GM23338 (cell line): ENCODE data around the gene ARMC9. TPM values are rescaled to one million over a fixed set of nuclear protein-coding genes. Genes with fewer than 3 reads are reported as not detected.

Experiments
- ATAC-seq: fragments of 200-7000 bp; cut with Tn5 transposase; 3 replicates; pipeline ENCODE4 v1.9.1; 2020
- DNase-seq: peaks from one replicate; pipeline ENCODE4 v3.0.0-alpha.2; 2015; ENCODE audit warnings: low spot score
- H2AFZ ChIP-seq: fragments of 200-600 bp; sonication (generic); 2 replicates; pipeline ENCODE4 v1.8.0; 2016; ENCODE audit warnings: antibody characterized with exemption, mild to moderate bottlenecking, moderate library complexity
- H3F3A ChIP-seq: fragments of 200-600 bp; sonication (generic); replicated peaks from 2 replicates; pipeline ENCODE4 v1.8.0; 2017; ENCODE audit warnings: antibody characterized with exemption, mixed run types, low read depth
- H3K27ac ChIP-seq: fragments of 200-600 bp; sonication (generic); 2 replicates; pipeline ENCODE4 v1.6.1; 2016; ENCODE audit warnings: low read depth
- H3K27me3 ChIP-seq: fragments of 200-600 bp; sonication (generic); 2 replicates; pipeline ENCODE4 v1.8.0; 2016; ENCODE audit warnings: mild to moderate bottlenecking, mixed run types, moderate library complexity; ENCODE audit not compliant: insufficient read depth
- H3K36me3 ChIP-seq: fragments of 200-600 bp; sonication (generic); 2 replicates; pipeline ENCODE4 v1.8.0; 2016; ENCODE audit warnings: mild to moderate bottlenecking; ENCODE audit not compliant: insufficient read depth
- H3K4me1 ChIP-seq: fragments of 200-600 bp; sonication (generic); 2 replicates; pipeline ENCODE4 v1.8.0; 2016; ENCODE audit warnings: mild to moderate bottlenecking, moderate library complexity; ENCODE audit not compliant: insufficient read depth
- H3K4me2 ChIP-seq: fragments of 200-600 bp; sonication (generic); 2 replicates; pipeline ENCODE4 v1.7.1; 2017; ENCODE audit warnings: mixed run types
- H3K4me3 ChIP-seq: fragments of 200-600 bp; sonication (generic); 2 replicates; pipeline ENCODE4 v1.6.1; 2016; ENCODE audit warnings: mixed run types
- H3K79me2 ChIP-seq: fragments of 200-600 bp; sonication (generic); replicated peaks from 2 replicates; pipeline ENCODE4 v1.8.0; 2017; ENCODE audit warnings: mild to moderate bottlenecking; ENCODE audit not compliant: insufficient read depth
- H3K9me2 ChIP-seq: fragments of 200-600 bp; sonication (generic); 2 replicates; pipeline ENCODE4 v1.8.0; 2017; ENCODE audit not compliant: insufficient read depth
- H4K20me1 ChIP-seq: fragments of 200-600 bp; sonication (generic); replicated peaks from 2 replicates; pipeline ENCODE4 v1.8.0; 2017; ENCODE audit warnings: mild to moderate bottlenecking; ENCODE audit not compliant: insufficient read depth
- H3K27ac Mint-ChIP-seq: 2 replicates; pipeline ENCODE4 v1.8.0; 2020; ENCODE audit warnings: inconsistent platforms, mild to moderate bottlenecking, moderate library complexity, mixed read lengths
- H3K27me3 Mint-ChIP-seq: 3 replicates; pipeline ENCODE4 v1.8.0; 2022; ENCODE audit warnings: low read depth, mild to moderate bottlenecking, moderate library complexity, mixed read lengths, inconsistent platforms; ENCODE audit not compliant: insufficient read depth, poor library complexity
- H3K36me3 Mint-ChIP-seq: 3 replicates; pipeline ENCODE4 v1.8.0; 2021; ENCODE audit warnings: low read depth, mild to moderate bottlenecking, inconsistent platforms, moderate library complexity, mixed read lengths
- H3K4me1 Mint-ChIP-seq: 3 replicates; pipeline ENCODE4 v1.8.0; 2020; ENCODE audit warnings: mild to moderate bottlenecking, inconsistent platforms, mixed read lengths
- H3K4me3 Mint-ChIP-seq: 3 replicates; pipeline ENCODE4 v1.8.0; 2021; ENCODE audit warnings: moderate library complexity, mild to moderate bottlenecking, inconsistent platforms, mixed read lengths
- H3K9me3 Mint-ChIP-seq: 3 replicates; pipeline ENCODE4 v1.8.0; 2020; ENCODE audit warnings: moderate library complexity, mild to moderate bottlenecking, inconsistent platforms, mixed read lengths
- CTCF ChIP-seq, 2 experiments: fragments of 200-600 bp in 1 of 2; sonication (generic) in 1 of 2; conservative IDR thresholded peaks; 2 replicates each; pipeline versions ENCODE4 v1.5.1 to v1.6.1; 2016 to 2017; ENCODE audit warnings: antibody characterized with exemption in 2 of 2, low read depth in 2 of 2, mild to moderate bottlenecking in 2 of 2, moderate library complexity in 1 of 2
- ETS1 ChIP-seq: IDR thresholded peaks from 2 replicates; pipeline ENCODE4 v1.6.1; 2016; ENCODE audit warnings: antibody characterized with exemption
- POLR2AphosphoS5 ChIP-seq: IDR thresholded peaks from 2 replicates; pipeline ENCODE4 v1.6.1; 2016; ENCODE audit warnings: antibody characterized with exemption, low read depth
- STAT1 ChIP-seq: IDR thresholded peaks from one replicate; pipeline ENCODE4 v1.6.1; 2016; ENCODE audit warnings: antibody characterized with exemption; ENCODE audit not compliant: unreplicated experiment
- ZNF462 ChIP-seq: fragments of 250-450 bp; sonication (Bioruptor Pico); IDR thresholded peaks from 2 replicates; pipeline ENCODE4 v1.5.0; 2020; ENCODE audit warnings: mild to moderate bottlenecking, moderate library complexity
- polyA plus RNA-seq: library from polyadenylated mRNA; unstranded; fragments of >200 nt; fragmentation: Nextera tagmentation; extraction: Ambion mirVana; gene quantifications from 2 replicates; pipeline ENCODE4 v1.2.1, GENCODE V29; 2016
- total RNA-seq: library from RNA; depleted of rRNA; stranded (reverse); fragments of >200 nt; shearing (Covaris generic); gene quantifications from 2 replicates; pipeline ENCODE4 v1.2.3, GENCODE V29; 2014

Gene ARMC9
- total and polyA plus RNA-seq, 2 experiments from 2014 or later: 29.2 to 56.0 TPM

- TF ChIP-seq ZNF462 (no peak), ETS1 (no peak), STAT1 (no peak)
Observed at GRCh38 chr2:231286964-231287363, 88.5 kb downstream of the ARMC9 start (continued).

- no peak overlapping the region for H3K4me3 ChIP-seq
Observed at GRCh38 chr2:231287696-231288095, 89.3 kb downstream of the ARMC9 start.

More at GRCh38 chr2:231287696-231288095, 89.3 kb downstream of the ARMC9 start:
- Histone ChIP-seq H3K4me2 (no peak overlapping the region), H3K36me3 (no peaks in the 10 kb centered on the region), H3K79me2 (no peaks in the 10 kb centered on the region), H3F3A (no peaks in the 10 kb centered on the region), H2AFZ (no peak overlapping the region), H3K27me3 (no peaks in the 10 kb centered on the region), H4K20me1 (no peaks in the 10 kb centered on the region), H3K4me1 (no peaks in the 10 kb centered on the region), H3K27ac (no peak overlapping the region), H3K9me2 (no peaks in the 10 kb centered on the region)
- Mint-ChIP-seq H3K27me3 (peaks cover 4% of the 10 kb centered on the region), H3K9me3 (no peaks in the 10 kb centered on the region), H3K4me3 (no peak overlapping the region), H3K36me3 (peaks cover 27% of the 10 kb centered on the region), H3K4me1 (no peaks in the 10 kb centered on the region), H3K27ac (no peak overlapping the region)
- TF ChIP-seq ETS1: no peak
- TF ChIP-seq POLR2AphosphoS5: no peak
- no peak for TF ChIP-seq CTCF (conservative IDR thresholded peaks at IDR 0.05; ENCODE audit: low read depth in 2 of 2)
- DNase-seq (no peak), ATAC-seq (no peak)
